Activated CD4-positive, alpha-beta T cell treated with anti-CD3 and anti-CD28 coated beads, Interleukin-2, amount 50 U/mL, for 48 hours (primary cell): Measurements from ENCODE around the gene RPS3.
"Not testable (repeated sequence)": the region's sequence is repeated elsewhere in the genome, so short reads cannot be mapped to it uniquely, and the experiment has no call there.

Experiments
- DNase-seq, 2 experiments: peaks; one replicate each; pipeline ENCODE4 v3.0.0-alpha.2; 2020

RPS3 gene

DNA sequence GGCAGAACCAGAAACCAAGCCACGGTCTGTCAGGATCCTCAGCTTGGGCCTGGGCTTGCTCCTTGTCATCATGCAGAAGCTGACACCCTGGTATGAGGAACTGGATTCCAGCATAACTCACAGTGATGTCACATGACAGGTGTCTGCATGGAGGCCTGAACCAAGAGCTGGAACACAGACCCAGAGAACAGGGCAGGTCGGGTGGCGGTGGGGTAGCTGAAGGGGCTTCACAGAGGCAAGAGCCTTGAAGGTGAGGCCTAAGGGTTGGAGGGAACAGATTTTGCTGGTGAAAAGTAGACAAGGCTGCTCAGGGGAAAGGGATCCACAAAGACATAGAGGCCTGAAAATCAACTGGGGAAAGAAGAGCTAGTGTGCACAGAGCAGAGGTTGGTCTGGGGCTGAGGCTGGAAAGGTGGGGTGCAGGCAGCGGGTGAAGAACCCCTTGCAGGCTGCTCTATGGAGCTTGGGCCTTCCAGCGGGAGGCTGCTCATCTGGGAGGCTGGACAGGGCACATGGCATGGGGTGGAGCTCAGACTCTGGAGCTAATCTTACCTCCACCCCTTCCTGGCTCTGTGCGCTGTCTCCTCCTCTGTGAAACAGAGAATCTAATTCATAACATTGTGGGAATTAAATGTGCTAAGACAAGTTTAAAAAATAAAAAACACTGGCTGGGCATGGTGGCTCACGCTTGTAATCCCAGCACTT, 18.4 kb upstream of the RPS3 start:
- no peak for DNase-seq

DNA sequence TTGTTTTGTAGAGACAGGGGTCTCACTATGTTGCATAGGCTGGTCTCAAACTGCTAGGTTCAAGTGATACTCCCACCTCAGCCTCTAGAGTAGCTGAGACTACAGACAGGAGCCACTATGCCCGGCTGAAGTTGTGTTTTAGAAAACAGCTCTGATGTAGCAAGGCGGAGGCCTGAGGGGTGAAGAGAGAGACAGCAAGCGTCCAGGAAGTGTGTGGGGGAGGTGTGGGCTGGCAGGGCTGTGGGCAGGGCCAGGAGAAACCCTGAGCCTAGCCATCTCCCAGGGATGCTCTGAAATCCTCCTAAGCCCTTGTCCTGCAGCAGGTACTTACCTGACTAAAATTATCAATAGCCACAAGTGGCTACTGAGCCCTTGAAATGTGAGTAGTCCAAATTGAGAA, 16.1 kb upstream of the RPS3 start:
- DNase-seq, result no peak

DNA sequence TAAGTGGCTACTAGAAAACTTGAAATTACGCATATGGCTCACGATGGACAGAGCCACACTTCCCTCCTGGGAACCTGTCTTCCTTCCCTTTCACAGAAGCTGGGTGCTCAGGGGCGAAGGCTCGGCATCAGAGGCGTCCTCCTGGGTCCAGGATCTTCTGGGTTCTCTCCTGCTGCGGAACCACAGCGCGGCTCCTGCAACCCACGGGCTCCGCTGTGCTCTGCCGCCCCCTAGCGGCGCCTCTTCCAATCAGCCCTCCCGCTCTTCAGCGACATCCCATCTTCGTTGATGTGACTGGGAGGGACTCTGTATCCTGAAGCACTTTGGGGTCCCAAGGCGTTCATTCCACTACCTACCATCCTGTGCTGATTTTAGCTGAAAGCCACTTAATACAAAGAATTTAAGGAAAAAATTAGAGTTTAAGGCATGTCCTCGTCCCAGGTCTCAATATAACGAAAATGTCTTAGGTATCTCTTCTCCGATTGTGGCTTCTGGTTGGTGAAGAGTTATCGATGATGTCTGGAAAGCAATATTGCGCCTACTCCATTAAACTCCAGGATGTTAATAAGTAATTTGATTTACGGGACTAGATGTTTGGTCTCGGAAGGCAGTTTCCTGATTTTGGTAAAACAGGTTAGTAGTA, 14.8 kb upstream of the RPS3 start:
- peak; percentile 74 to 81 for DNase-seq

DNA sequence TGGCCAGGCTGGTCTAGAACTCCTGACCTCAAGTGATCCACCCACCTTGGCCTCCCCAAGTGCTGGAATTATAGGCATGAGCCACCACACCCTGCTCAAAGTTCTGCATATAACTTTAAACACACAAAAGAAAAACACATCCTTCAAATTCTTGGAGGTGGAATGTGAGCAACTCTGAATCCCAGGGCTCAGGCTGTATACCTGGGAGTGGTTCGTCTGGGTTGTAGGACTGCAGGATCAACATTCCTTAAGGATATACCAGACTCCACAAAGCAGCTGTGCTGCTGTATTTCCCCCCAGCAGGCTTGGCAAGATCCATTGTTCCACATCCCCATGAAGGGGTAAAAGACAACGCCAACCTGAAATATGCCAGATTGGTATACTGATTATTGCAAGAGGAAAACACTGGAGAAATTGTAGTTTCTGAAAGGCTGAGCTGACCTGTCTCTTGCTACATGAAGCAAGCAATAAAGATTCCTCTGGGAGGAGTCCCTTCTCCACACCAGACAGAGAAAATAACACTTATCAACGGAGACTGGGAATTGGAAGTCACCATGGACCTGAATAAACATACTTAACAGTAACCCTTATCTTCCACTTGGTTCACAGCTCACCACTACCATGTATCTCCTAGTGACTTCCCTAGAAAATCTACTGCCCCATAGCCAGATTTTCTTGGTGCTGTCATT, 12.2 kb upstream of the RPS3 start:
- no peak for DNase-seq

DNA sequence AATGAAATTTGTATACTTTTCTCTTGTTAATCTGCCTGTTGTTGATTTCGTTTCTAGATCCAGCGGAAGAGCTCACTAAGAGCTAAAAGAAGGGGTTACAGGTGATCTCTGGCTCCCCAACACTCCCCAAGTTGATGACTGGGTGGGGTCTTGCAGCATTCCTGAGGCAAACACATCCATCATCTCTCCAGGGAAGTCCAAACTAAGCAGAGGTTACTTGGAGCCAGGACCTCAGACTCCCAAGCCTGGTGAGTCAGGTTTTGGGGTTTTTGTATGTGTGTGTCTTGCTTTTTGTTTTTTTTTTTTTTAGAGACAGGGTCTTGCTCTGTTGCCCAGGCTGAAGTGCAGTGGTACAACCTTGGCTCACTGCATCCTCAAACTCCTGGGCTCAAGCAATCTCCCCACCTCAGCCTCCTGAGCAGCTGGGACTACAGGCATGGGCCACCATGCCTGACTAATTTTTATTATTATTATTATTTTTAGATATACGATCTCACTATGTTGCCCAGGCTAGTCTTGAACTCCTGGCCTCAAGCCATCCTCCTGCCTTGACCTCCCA, 11.5 kb upstream of the RPS3 start:
- no peak for DNase-seq

DNA sequence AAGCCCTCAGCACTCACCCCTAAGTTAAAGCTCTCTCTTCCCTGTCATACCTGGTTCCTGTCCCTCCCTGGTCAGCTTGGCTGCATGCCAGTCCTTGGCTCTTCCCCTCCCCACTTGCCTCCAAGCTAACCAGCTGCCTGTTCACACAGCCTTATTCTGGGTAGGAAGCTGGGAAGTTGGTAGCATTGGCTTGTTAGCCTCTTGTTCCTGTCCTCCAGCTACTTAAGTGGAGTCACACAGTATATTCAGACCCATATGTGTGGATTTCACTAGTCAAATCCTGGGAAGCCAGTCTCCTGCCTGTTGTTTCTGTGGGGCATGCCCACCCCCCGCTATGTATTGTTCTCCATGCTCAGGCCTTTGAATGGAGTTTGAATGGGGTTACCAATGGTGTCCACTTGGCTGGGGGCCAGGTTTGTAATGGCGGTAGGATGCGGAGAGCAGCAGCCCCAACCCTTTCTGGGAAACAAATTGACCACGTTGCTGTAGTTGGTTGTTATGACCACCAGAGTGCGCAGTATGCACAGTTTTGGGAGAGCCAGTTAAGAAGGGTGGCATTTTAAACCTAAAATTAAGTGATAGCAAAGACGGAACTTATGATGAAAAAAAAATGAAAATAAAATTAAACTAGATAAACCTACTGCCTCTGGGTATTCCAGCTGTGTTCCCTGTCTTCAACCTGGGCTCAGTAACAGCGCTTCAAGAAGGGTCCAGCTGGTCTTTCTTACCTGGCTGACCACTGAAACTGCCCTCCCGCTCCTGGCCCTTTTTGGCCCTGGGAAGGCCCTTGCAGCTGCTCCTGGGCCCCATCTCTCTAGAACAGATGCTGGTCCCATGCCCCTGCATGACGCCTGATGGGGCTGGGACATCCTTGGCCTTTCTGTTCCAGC, 10.7 kb upstream of the RPS3 start:
- peak; percentile 73 to 76 for DNase-seq

DNA sequence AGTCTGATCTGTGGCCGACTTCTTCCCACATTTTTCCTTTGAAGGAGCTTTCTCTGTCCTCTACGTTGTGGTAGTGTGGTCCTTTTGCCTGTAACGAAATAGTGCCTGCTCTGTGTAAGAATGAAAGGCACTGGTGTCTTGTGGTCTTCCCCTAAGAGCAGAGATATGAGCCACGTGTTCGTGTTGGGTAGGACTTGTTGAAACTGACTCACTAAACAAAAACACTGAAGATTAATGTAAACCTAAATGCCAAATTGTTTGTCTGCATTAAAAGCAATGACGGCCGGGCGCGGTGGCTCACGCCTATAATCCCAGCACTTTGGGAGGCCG, 10.1 kb upstream of the RPS3 start:
- no peak for DNase-seq

DNA sequence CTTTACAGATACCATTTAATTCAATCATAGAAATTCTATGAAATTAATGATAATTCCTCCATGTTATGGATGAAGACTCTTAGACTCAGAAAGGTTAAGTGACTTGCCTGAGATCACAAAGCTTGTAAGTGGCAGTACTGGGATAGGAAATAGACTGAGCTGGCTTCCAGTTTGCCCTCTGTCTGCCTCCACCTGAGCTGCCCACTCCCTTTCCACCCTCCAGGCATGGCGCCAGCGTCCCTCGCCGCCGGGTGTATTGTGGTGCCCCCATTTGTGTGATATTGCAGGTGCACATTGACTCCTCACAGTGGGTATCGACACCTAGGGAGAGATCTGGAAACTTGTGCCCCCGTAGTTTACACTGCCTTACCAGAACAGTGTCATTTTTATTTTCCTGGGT, 9.4 kb upstream of the RPS3 start:
- no peak for DNase-seq

DNA sequence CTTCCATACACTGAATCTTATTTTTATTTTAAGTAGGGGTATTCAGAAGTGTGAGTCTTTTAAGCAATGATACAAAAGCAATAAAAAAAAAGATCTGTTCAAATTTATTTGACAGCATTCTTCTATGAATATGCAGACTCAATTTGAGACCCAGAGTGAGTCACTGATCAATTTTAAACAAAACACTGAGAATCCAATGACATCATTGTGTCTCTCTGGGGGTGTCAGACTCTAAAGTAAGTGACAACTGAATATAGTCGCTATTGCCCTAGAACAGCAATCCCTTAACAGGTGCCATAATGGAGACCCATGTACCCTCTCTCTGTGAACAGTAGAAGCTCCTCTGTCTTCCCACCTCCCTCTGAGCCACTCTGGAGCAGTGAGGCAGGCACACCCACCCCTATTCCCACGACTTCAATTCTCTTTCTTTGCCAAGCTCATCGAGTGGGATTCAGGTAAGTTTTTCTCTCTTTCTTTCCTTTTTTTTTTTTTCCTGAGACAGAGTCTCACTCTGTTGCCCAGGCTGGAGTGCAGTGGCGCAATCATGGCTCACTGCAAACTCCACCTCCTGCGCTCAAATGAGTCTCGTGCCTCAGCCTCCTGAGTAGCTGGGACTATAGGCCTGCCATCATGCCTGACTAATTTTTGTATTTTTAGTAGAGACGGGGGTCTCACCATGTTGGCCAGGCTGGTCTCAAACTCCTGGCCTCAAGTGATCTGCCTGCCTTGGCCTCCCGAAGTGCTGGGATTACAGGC, 5.1 kb upstream of the RPS3 start:
- DNase-seq, result no peak

DNA sequence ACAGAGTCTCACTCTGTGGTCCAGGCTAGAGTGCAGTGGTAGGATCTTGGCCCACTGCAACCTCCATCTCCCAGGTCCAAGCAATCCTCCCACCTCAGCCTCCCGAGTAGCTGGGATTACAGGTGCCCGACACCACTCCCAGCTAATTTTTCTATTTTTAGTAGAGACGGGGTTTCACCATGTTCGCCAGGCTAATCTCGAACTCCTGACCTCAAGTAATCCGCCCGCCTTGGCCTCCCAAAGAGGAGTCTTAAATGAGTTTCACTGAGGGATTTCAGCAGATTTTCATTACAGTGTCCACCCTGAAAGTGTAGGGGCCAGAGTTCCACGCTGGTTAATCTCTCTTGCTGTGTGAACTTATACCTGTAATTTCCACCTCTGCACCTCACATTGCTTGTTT, 412 bp upstream of the RPS3 start:
- no peak for DNase-seq

DNA sequence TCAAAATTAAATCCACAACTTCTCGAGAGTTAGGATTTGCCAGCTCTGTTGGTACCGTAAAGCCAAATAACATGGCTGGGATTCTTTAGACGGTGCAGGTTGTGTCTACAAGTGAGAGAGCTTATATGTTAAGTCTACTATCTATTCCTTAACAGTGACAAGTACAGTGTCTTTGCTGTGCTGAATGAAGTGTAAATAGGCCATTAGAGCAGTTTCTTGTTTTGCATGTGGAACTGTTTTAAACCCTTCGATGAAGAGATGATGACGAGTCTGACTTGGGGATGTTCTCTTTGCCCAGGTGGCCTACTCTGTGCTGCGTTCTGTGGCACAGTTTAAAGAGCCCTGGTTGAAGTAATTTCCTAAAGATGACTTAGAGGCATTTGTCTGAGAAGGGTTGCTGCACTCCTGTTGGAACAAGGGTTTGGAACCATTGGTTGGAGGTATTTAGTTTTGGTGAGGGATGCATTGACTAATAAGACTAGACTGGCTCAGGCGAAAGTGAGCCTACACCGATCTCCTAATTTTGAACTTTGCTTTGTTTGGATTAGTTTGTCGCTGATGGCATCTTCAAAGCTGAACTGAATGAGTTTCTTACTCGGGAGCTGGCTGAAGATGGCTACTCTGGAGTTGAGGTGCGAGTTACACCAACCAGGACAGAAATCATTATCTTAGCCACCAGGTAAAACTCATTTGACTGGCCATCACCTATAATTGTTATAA, 988 bp downstream of the RPS3 start:
- no peak for DNase-seq

DNA sequence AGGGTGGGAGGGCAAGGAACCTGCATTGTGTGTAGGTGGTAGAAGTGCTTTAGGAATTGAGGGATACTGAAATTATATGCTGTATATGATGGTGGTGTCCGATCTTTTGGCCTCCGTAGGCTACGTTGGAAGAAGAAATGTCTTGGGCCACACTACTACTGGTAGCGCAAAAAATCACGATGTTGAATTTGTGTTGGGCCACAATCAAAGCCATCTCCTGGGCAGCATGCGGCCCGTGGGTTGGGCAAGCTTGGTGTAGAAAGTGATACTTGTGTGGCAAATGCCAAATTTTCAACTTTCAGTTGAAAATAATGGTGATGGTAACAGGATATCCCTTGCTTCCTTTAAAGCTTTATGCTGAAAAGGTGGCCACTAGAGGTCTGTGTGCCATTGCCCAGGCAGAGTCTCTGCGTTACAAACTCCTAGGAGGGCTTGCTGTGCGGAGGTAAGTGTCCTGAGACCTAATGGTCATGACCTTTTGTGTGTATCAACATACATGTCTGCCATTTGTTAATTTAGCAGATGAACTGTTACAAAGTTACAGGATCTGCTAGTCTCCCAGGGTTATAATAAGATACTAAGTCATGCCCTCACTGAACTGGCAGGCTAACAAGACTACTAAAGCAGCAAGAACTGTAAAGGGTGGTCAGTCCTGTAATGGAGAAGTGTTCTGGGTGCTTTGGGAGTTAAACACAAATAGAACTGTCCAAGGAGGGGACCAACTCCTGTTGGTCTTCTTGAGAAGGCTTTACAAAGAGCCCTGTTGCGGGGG, 2.9 kb downstream of the RPS3 start:
- DNase-seq, result no peak

DNA sequence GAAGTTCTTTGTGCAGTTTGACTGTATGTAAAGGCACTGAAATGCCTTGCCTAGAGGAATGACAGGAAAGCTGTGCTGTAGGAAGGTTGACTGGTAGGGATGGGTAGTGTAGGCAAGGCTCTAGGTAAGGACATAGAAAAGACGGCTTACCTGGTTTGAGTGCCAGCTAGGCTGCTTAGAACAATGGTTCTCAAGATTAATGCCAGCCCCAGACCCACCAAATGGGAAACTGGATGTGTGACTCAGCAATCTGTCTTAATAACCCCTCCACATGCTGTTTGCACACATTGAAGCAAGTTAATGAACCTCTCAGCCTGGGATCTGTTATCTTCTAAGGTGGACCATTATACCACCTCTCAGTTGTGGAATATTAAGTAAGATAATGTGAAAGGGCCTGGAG, 3.7 kb downstream of the RPS3 start:
- DNase-seq, result no peak

DNA sequence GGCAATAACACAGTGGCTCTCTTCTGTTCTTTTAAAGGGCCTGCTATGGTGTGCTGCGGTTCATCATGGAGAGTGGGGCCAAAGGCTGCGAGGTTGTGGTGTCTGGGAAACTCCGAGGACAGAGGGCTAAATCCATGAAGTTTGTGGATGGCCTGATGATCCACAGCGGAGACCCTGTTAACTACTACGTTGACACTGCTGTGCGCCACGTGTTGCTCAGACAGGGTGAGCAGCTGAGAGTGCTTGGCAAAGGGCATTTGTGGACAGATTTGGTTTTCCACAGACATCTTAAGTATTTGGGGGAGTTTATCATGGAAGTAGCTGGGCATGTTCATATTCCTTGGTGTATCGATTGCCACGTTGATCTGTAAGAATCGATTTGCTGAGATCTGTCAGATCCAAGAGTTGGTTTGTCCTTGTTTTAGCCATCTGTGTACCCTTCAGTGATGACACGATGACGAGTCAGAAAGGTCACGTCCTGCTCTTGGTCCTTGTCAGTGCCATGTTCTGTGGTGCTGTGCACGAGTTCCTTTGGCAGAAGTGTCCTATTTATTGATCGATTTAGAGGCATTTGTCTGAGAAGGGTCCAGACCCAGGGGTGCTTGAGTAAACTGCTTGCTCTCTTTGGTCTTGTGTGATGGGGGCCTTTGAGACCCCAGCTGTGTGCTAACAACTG, 4.8 kb downstream of the RPS3 start:
- peak in 1 of 2 experiments; percentile 29 for DNase-seq

DNA sequence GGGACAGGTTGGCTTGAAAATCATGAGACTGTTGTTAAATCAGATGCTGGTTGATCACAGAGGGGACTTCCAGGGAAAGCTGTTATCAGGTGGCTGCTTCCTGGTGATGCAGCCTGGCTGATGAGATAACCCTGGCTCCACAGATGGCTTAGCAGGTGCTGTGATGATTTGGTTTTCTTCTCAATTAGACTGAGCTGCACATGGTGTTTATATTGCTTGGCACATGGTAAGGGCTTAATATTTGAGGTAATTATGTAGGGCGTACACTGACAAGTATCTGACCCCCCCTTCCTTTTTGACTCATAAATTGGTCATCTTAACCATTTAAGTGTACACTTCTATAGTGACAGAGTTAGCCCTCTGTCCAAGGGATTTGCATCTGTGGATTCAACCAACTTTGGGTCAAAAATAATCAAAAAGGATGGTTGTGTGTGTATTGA, 7.0 kb downstream of the RPS3 start:
- DNase-seq, result no peak

DNA sequence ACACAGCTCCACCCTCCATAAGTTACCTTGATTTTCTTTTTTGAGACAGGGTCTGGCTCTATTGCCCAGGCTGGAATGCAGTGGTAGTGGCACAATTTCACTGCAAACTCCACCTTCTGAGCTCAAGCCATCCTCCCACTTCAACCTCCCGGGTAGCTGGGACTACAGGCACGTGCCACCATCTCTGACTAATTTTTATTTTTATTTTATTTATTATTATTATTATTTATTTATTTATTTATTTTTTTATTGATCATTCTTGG, 9.6 kb downstream of the RPS3 start:
- DNase-seq, result no peak

DNA sequence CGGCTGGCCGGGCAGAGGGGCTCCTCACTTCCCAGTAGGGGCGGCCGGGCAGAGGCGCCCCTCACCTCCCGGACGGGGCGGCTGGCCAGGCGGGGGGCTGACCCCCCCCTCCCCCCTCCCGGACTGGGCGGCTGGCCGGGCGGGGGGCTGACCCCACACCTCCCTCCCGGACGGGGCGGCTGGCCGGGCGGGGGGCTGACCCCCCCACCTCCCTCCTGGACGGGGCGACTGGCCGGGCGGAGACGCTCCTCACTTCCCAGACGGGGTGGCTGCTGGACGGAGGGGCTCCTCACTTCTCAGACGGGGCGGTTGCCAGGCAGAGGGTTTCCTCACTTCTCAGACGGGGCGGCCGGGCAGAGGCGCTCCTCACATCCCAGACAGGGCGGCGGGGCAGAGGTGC, 10.7 kb downstream of the RPS3 start:
- not testable (repeated sequence) for DNase-seq

DNA sequence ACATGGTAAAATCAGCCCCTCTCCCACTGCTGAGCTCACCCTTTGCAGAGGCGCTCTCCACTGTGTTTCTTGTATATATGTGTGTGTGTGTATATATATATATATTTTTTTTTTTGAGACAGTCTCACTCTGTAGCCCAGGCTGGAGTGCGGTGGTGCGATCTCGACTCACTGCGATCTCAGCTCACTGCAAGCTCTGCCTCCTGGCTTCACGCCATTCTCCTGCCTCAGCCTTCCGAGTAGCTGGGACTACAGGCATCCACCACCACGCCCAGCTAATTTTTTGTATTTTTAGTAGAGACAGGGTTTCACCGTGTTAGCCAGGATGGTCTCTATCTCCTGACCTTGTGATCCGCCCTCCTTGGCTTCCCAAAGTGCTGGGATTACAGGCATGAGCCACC, 13.8 kb downstream of the RPS3 start:
- DNase-seq, result not testable (repeated sequence)

DNA sequence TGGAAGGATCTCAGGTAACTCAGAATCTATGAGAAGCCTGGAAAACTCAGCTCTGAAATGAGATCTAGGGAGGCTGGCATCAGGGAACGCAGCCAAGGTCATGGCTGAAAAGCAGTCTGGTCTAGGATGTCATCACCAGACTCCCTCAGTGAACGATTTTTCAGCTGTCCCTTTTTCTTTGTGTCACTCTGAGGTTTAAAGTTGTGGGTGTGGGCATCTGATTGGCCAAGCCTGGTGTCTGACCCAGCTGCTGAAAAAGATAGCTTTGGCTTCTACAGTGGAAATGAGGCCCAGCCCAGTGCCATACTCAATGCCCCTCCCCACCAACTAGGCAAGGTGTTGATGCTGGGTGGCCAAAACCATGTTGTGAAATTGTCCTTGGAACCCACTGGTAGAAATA, 14.5 kb downstream of the RPS3 start:
- no peak for DNase-seq

DNA sequence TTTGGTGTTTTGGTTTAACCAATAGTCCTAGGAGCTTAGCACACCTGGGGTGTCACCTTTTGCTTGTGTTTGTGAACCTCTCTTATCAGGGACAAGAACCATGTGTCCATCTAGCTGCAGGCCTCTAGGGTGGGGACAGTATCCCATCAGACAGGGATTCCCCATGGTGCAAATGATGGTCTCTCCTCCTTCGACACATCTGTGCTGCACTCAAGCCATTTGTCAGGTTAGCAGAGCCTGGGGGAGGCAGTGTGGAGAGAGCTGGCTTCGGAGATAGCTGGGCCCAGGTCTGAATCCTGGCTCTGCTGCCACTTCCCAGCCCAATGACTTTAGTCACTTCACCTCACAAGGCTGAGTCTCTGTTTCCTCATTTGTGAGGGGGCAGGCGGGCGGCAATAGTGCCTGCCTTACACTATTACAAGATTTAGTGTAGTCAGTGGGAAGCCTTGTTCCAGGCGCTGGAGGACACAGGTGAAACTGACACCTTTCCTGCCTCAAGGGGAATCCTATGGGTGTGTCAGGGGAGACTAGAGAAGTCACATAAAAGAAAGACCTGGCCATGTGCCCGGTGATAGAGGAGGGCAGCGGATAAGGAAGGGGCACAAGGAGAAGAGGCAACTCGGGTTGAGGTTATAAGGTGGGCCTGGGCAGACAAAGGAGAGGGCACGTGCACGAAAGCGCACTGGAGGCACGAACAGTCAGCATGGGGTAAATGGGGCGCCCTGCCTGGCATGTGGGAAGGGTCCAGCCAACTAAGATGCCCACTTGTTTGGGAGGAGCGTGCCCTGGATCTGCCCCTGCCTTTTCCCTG, 21.1 kb downstream of the RPS3 start:
- DNase-seq, result no peak
